Endothelial cell of umbilical vein (primary cell): ENCODE results near the gene NRXN3. TPM values are rescaled to one million over a fixed set of nuclear protein-coding genes. Genes with fewer than 3 reads are reported as not detected.

ENCODE experiments used
- BruUV-seq: library from RNA; stranded (reverse); fragments of 400-500 nt; replicated peaks from 2 replicates; lab custom pipeline; 2021; lab: Mats Ljungman, UMichigan
- CTCF ChIA-PET: fragments of 300-600, 350-600 bp; sonication (Branson Sonifier 250); formaldehyde crosslinking; loops from one replicate; lab custom pipeline; 2021; ENCODE audit warnings: antibody characterized with exemption, inconsistent platforms; lab: Charles Lee
- POLR2A ChIA-PET: fragments of 300-600, 350-600 bp; sonication (Branson Sonifier 250); formaldehyde crosslinking; loops from one replicate; lab custom pipeline; 2021; ENCODE audit warnings: antibody characterized with exemption, inconsistent platforms; lab: Charles Lee
- DNase-seq: peaks from one replicate; pipeline ENCODE4 v3.0.0-alpha.2; 2011; ENCODE audit warnings: low read depth, low spot score
- FAIRE-seq: peaks from 2 replicates; lab custom pipeline; 2011; peaks lifted over from hg19 to GRCh38; lab: Jason Lieb, UNC
- H2AFZ ChIP-seq: 2 replicates; pipeline ENCODE4 v1.6.0; 2012; ENCODE audit warnings: low read depth, low read length, control low read depth, inconsistent platforms
- H3K27ac ChIP-seq: 2 replicates; pipeline ENCODE4 v1.5.1; 2011; ENCODE audit warnings: low read depth, mild to moderate bottlenecking, control low read depth, low read length, moderate library complexity; ENCODE audit not compliant: insufficient read depth
- H3K27me3 ChIP-seq, 2 experiments: 2 replicates each; pipeline versions ENCODE4 v1.6.0 to v1.6.1; 2011; ENCODE audit warnings: low read length in 2 of 2, mixed read lengths in 1 of 2; ENCODE audit not compliant: control insufficient read depth in 2 of 2, insufficient read depth in 2 of 2
- H3K36me3 ChIP-seq, 2 experiments: 2 replicates in 1 of 2; 3 replicates in 1 of 2; pipeline ENCODE4 v1.5.1; 2011; ENCODE audit warnings: low read length in 2 of 2, mild to moderate bottlenecking in 1 of 2, moderate library complexity in 1 of 2; ENCODE audit not compliant: control insufficient read depth in 2 of 2, insufficient read depth in 2 of 2; ENCODE audit errors: extremely low read depth in 1 of 2
- H3K4me1 ChIP-seq: 3 replicates; pipeline ENCODE4 v1.5.1; 2011; ENCODE audit warnings: mild to moderate bottlenecking, low read length; ENCODE audit not compliant: control insufficient read depth, insufficient read depth; ENCODE audit errors: extremely low read depth
- H3K4me2 ChIP-seq: 2 replicates; pipeline ENCODE4 v1.6.1; 2011; ENCODE audit warnings: low read length, control low read depth, mixed read lengths; ENCODE audit not compliant: insufficient read depth
- H3K4me3 ChIP-seq, 3 experiments: fragments of 200-600 bp in 1 of 3; sonication (generic), shearing (Covaris generic) in 1 of 3; replicated peaks in 1 of 3; 2 replicates each; pipeline ENCODE4 v1.5.1; 2011 to 2016; ENCODE audit warnings: control low read depth in 3 of 3, low read length in 3 of 3, mild to moderate bottlenecking in 2 of 3, inconsistent platforms in 1 of 3, low read depth in 1 of 3, moderate library complexity in 1 of 3; ENCODE audit not compliant: insufficient read depth in 1 of 3
- H3K79me2 ChIP-seq: 2 replicates; pipeline ENCODE4 v1.6.0; 2012; ENCODE audit warnings: low read length, inconsistent platforms; ENCODE audit not compliant: control insufficient read depth, insufficient read depth
- H3K9ac ChIP-seq: replicated peaks from 2 replicates; pipeline ENCODE3; 2011; ENCODE audit warnings: low read length, control low read depth; ENCODE audit not compliant: insufficient read depth; ENCODE audit errors: extremely low read depth
- H3K9me1 ChIP-seq: replicated peaks from 3 replicates; pipeline ENCODE4 v1.6.0; 2011; ENCODE audit warnings: mild to moderate bottlenecking, low read length; ENCODE audit not compliant: control insufficient read depth, insufficient read depth; ENCODE audit errors: extremely low read depth
- H3K9me3 ChIP-seq: replicated peaks from 2 replicates; pipeline ENCODE4 v1.5.1; 2012; ENCODE audit warnings: low read length, inconsistent platforms; ENCODE audit not compliant: control insufficient read depth, insufficient read depth
- H4K20me1 ChIP-seq: replicated peaks from 2 replicates; pipeline ENCODE3; 2011; ENCODE audit warnings: mild to moderate bottlenecking, low read length; ENCODE audit not compliant: control insufficient read depth, insufficient read depth; ENCODE audit errors: extremely low read depth
- FOS ChIP-seq: IDR thresholded peaks from 2 replicates; pipeline ENCODE4 v1.6.1; 2011; ENCODE audit warnings: mild to moderate bottlenecking, low read length, moderate library complexity, borderline replicate concordance; ENCODE audit not compliant: insufficient read depth
- dilution Hi-C: fragments of 300-500 bp; cut with MboI; formaldehyde crosslinking; loops from one replicate; pipeline ENCODE4 v1.15.0; 2019; ENCODE audit warnings: low sequenced_read_pairs; ENCODE audit not compliant: extremely low pct_ligation_motif_present
- intact Hi-C: fragments of 100-400 bp; cut with micrococcal nuclease; formaldehyde crosslinking; loops from one replicate; pipeline ENCODE4 v1.10.0; 2022
- polyA plus RNA-seq, 4 experiments: library from polyadenylated mRNA; depleted of rRNA in 3 of 4; stranded (reverse) in 3 of 4; unstranded in 1 of 4; fragments of >200 nt; gene quantifications; 2 replicates each; pipeline versions ENCODE4 v1.2.1 to v1.2.3, GENCODE V29; 2011 to 2012; ENCODE audit warnings: missing spikeins in 1 of 4
- total RNA-seq: library from RNA; stranded (reverse); gene quantifications from 2 replicates; pipeline ENCODE4 v1.2.3, GENCODE V29; 2021
- TF ChIP-seq, protein P1 (sequence below): IDR thresholded peaks from 2 replicates; pipeline ENCODE4 v1.6.1; 2011; ENCODE audit not compliant: insufficient read depth, insufficient read length
- TF ChIP-seq, protein P2 (sequence below), 2 donors: IDR thresholded peaks; 1 replicate in 1 of 2; 2 replicates in 1 of 2; pipeline ENCODE4 v1.5.1; 2011; ENCODE audit warnings: low read length in 2 of 2, mild to moderate bottlenecking in 2 of 2, moderate library complexity in 2 of 2, control low read depth in 1 of 2, inconsistent platforms in 1 of 2, low read depth in 1 of 2; ENCODE audit not compliant: insufficient read depth in 1 of 2; ENCODE audit errors: extremely low read depth in 1 of 2

The NRXN3 gene
- total and polyA plus RNA-seq, 2 donors (not counting 3 experiments of a cell fraction or from before 2014, with no cell fraction given) = 0.72 to 4.2 TPM

DNA sequence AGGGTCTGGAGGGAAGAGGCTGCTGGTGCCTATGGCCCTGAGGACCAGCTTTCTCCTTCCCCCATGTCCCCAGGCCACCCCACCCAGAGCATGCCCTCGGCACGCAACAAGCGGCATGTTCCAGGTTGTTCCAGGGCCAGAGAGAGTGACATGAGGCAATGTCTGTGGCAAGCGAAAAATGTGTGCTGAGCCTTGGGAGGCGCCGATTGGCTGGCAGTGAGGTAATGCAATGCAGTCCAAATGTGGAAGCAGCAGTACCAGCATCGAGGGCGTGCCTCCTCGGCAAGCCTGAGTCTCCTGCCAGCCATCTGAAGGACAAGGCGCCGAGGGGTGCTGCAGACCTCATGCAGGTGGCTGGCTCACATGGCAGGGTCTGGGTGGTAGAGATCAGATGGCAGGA lies 423.8 kb downstream of the NRXN3 start:
- Histone ChIP-seq H3K9me1 (no peaks in the 10 kb centered on the region), H3K9ac (no peak overlapping the region), H3K4me2 (no peak overlapping the region), H3K4me1 (no peaks in the 10 kb centered on the region), H3K9me3 (no peaks in the 10 kb centered on the region), H4K20me1 (no peaks in the 10 kb centered on the region), H3K36me3 (no peaks in the 10 kb centered on the region), H3K4me3 (no peak overlapping the region), H3K27ac (no peak overlapping the region), H3K79me2 (no peaks in the 10 kb centered on the region), H3K27me3 (peaks cover 0 to 2% of the 10 kb centered on the region in 2 experiments), H2AFZ (no peak overlapping the region)
- ChIA-PET POLR2A (no interaction called here), CTCF (interaction anchor here (1.4 to 1.8 kb wide), 2 partner anchors 27 to 28 kb away, joined by 4 to 11 read pairs; no protein-coding TSS in a partner anchor)
- no TSS peak for BruUV-seq
- intact Hi-C loops (loop anchor here (10.0 kb wide), 1 partner anchor 939 kb away; no protein-coding TSS in a partner anchor), dilution Hi-C loops (no loop called here)
- DNase-seq (no peak), FAIRE-seq (no peak)
- TF ChIP-seq FOS = no peak

DNA sequence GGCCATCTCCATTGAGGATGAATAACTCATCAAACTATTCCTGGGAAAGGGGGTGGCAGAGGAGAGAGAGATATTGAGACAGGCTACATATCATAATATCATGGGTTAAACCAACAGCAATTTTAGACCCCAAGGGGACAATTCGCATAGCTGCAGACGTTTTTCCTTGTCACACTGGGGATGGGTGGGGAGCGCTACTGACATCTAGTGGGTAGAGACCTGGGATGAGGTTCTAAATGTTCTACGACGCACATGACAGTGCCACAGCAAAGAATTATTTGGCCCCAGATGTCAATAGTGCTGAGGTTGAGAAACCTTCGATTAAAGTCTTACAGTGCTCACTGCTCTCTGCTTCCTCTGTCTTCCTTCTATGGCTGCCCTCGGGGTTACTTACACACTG lies 425.6 kb downstream of the NRXN3 start:
- Histone ChIP-seq H2AFZ (no peak overlapping the region), H3K9ac (no peak overlapping the region), H4K20me1 (no peaks in the 10 kb centered on the region), H3K9me3 (no peaks in the 10 kb centered on the region), H3K4me3 (no peak overlapping the region), H3K9me1 (no peaks in the 10 kb centered on the region), H3K4me1 (no peaks in the 10 kb centered on the region), H3K27me3 (peaks cover 4 to 7% of the 10 kb centered on the region in 2 experiments), H3K79me2 (no peaks in the 10 kb centered on the region), H3K36me3 (no peaks in the 10 kb centered on the region), H3K27ac (no peak overlapping the region), H3K4me2 (no peak overlapping the region)
- ChIA-PET CTCF (interaction anchor here (1.0 to 5.6 kb wide), 6 partner anchors 10 to 734 kb away, joined by 3 to 54 read pairs (median 14); no protein-coding TSS in a partner anchor), POLR2A (no interaction called here)
- TF ChIP-seq, protein P1, sequence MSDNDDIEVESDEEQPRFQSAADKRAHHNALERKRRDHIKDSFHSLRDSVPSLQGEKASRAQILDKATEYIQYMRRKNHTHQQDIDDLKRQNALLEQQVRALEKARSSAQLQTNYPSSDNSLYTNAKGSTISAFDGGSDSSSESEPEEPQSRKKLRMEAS = no peak
- TF ChIP-seq, protein P2, sequence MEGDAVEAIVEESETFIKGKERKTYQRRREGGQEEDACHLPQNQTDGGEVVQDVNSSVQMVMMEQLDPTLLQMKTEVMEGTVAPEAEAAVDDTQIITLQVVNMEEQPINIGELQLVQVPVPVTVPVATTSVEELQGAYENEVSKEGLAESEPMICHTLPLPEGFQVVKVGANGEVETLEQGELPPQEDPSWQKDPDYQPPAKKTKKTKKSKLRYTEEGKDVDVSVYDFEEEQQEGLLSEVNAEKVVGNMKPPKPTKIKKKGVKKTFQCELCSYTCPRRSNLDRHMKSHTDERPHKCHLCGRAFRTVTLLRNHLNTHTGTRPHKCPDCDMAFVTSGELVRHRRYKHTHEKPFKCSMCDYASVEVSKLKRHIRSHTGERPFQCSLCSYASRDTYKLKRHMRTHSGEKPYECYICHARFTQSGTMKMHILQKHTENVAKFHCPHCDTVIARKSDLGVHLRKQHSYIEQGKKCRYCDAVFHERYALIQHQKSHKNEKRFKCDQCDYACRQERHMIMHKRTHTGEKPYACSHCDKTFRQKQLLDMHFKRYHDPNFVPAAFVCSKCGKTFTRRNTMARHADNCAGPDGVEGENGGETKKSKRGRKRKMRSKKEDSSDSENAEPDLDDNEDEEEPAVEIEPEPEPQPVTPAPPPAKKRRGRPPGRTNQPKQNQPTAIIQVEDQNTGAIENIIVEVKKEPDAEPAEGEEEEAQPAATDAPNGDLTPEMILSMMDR (IDR thresholded peaks at IDR 0.05; ENCODE audit: extremely low read depth in 1 of 2, insufficient read depth in 1 of 2, low read depth in 1 of 2, low read length in 2 of 2) = peak; percentile 8 to 39
- FAIRE-seq (no peak), DNase-seq (peak; percentile 5)
- dilution Hi-C loops = no loop called here
- no TSS peak for BruUV-seq
- intact Hi-C loops = loop anchor here (5.0 to 10.0 kb wide), 2 partner anchors 102 to 941 kb away; no protein-coding TSS in a partner anchor
